ENCODE measurements around the gene SLC4A5.

GRCh38 chr2:74297391-74297790 lies 45.8 kb downstream of the SLC4A5 start:
- TF ChIP-seq CTCF (IDR thresholded peaks at IDR 0.05) (no peak), POLR2A (IDR thresholded peaks at IDR 0.05) (no peak)

Measured in esophagus squamous epithelium (tissue), 4 donors.